ENCODE data around the gene RFFL.
"Not testable (repeated sequence)": the region's sequence is repeated elsewhere in the genome, so short reads cannot be mapped to it uniquely, and the experiment has no call there.

Gene RFFL

GRCh38 chr17:35003778-35004177, 59.7 kb downstream of the RFFL start:
- DNase-seq (ENCODE audit: extremely low spot score) = no peak
- ChIA-PET CTCF (interaction anchor here (0.7 to 2.3 kb wide), 2 partner anchors 9 to 115 kb away, joined by 4 to 8 read pairs; no protein-coding TSS in a partner anchor), POLR2A (no interaction called here)
- no peak for TF ChIP-seq CTCF (IDR thresholded peaks at IDR 0.05; ENCODE audit: control extremely low read depth, extremely low read depth, low read depth, missing control alignments)

GRCh38 chr17:35002876-35003551, 60.5 kb downstream of the RFFL start:
- ChIA-PET POLR2A (no interaction called here), CTCF (interaction anchor here (0.7 to 13.0 kb wide), 6 partner anchors 8 to 118 kb away, joined by 3 to 155 read pairs (median 6); partner anchors contain the start of genes FNDC8 and RAD51D)
- DNase-seq (ENCODE audit: extremely low spot score) = no peak
- TF ChIP-seq CTCF (IDR thresholded peaks at IDR 0.05; ENCODE audit: control extremely low read depth, extremely low read depth, low read depth, missing control alignments) = no peak

- no peak for DNase-seq (ENCODE audit: extremely low spot score)
- TF ChIP-seq CTCF (IDR thresholded peaks at IDR 0.05; ENCODE audit: control extremely low read depth, extremely low read depth, low read depth, missing control alignments) = no peak
- ChIA-PET POLR2A (no interaction called here), CTCF (interaction anchor here (1.1 to 13.0 kb wide), 5 partner anchors 10 to 119 kb away, joined by 3 to 155 read pairs (median 5); partner anchors contain the start of genes FNDC8 and RAD51D)
Observed at GRCh38 chr17:35001549-35001948, 62.0 kb downstream of the RFFL start.

- POLR2A ChIA-PET; DNase-seq (ENCODE audit: extremely low spot score): not testable (repeated sequence)
- CTCF ChIA-PET = interaction anchor here (1.7 to 13.0 kb wide), 4 partner anchors 9 to 120 kb away, joined by 3 to 155 read pairs (median 33); partner anchors contain the start of genes FNDC8 and RAD51D
Observed at GRCh38 chr17:35000965-35001364, 62.5 kb downstream of the RFFL start.

GRCh38 chr17:34999456-34999855, 64.1 kb downstream of the RFFL start:
- DNase-seq (ENCODE audit: extremely low spot score) = no peak
- CTCF ChIA-PET = interaction anchor here (0.8 to 13.0 kb wide), 16 partner anchors 9 to 142 kb away, joined by 3 to 155 read pairs (median 5); partner anchors contain the start of genes FNDC8, LIG3, NLE1 and RAD51D
- POLR2A ChIA-PET = interaction anchor here (0.8 kb wide), 1 partner anchor 748 kb away, joined by 4 read pairs; no protein-coding TSS in a partner anchor
- no peak for TF ChIP-seq CTCF (IDR thresholded peaks at IDR 0.05; ENCODE audit: control extremely low read depth, extremely low read depth, low read depth, missing control alignments)

- DNase-seq (ENCODE audit: extremely low spot score) = peak; percentile 90
- peak; percentile 93 for TF ChIP-seq CTCF (IDR thresholded peaks at IDR 0.05; ENCODE audit: control extremely low read depth, extremely low read depth, low read depth, missing control alignments)
- CTCF ChIA-PET = interaction anchor here (0.6 to 13.0 kb wide), 17 partner anchors 10 to 144 kb away, joined by 3 to 155 read pairs (median 5); partner anchors contain the start of genes FNDC8, LIG3, NLE1 and RAD51D
- POLR2A ChIA-PET = no interaction called here
Observed at GRCh38 chr17:34998205-34998604, 65.3 kb downstream of the RFFL start.

- DNase-seq (ENCODE audit: extremely low spot score) = no peak
- TF ChIP-seq CTCF (IDR thresholded peaks at IDR 0.05; ENCODE audit: control extremely low read depth, extremely low read depth, low read depth, missing control alignments) = no peak
- CTCF ChIA-PET = interaction anchor here (0.6 to 13.0 kb wide), 17 partner anchors 9 to 455 kb away, joined by 3 to 155 read pairs (median 4); partner anchors contain the start of genes FNDC8, LIG3, NLE1 and RAD51D
- POLR2A ChIA-PET = no interaction called here
Observed at GRCh38 chr17:34997355-34997862, 66.1 kb downstream of the RFFL start.
